ENCODE measurements around the gene RAB28. TPM values are rescaled to one million over a fixed set of nuclear protein-coding genes. Genes with fewer than 3 reads are reported as not detected.

The RAB28 gene
- polyA plus RNA-seq, 1 experiment: 9.6 TPM

GRCh38 chr4:13471400-13471799 is 12.7 kb downstream of the RAB28 start:
- DNase-seq (ENCODE audit: low read depth): no peak
- H3K27me3 ChIP-seq (ENCODE audit: control insufficient read depth, insufficient read depth, low read length): no peaks in the 10 kb centered on the region
- no peak for TF ChIP-seq CTCF (IDR thresholded peaks at IDR 0.05; ENCODE audit: insufficient read depth, low read depth, low read length)
- CTCF ChIA-PET: no interaction called here
- H3K4me3 ChIP-seq (ENCODE audit: low read depth, low read length): no peak overlapping the region
- POLR2A ChIA-PET: no interaction called here
- no peaks in the 10 kb centered on the region for H3K36me3 ChIP-seq (ENCODE audit: control insufficient read depth, insufficient read depth, low read length)

- DNase-seq (ENCODE audit: low read depth): no peak
- Histone ChIP-seq H3K27me3 (ENCODE audit: control insufficient read depth, insufficient read depth, low read length) (no peaks in the 10 kb centered on the region), H3K4me3 (ENCODE audit: low read depth, low read length) (no peak overlapping the region), H3K36me3 (ENCODE audit: control insufficient read depth, insufficient read depth, low read length) (no peaks in the 10 kb centered on the region)
- ChIA-PET POLR2A (no interaction called here), CTCF (no interaction called here)
- TF ChIP-seq CTCF (IDR thresholded peaks at IDR 0.05; ENCODE audit: insufficient read depth, low read depth, low read length): no peak
These were observed 13.8 kb downstream of the RAB28 start for GRCh38 chr4:13470379-13470778.

GRCh38 chr4:13464973-13465372 is 19.2 kb downstream of the RAB28 start:
- no peak for DNase-seq (ENCODE audit: low read depth)
- no peaks in the 10 kb centered on the region for H3K27me3 ChIP-seq (ENCODE audit: control insufficient read depth, insufficient read depth, low read length)
- POLR2A ChIA-PET: no interaction called here
- H3K36me3 ChIP-seq (ENCODE audit: control insufficient read depth, insufficient read depth, low read length): no peaks in the 10 kb centered on the region
- CTCF ChIA-PET: interaction anchor here (1.1 kb wide), 1 partner anchor 603 kb away, joined by 3 read pairs; no protein-coding TSS in a partner anchor
- TF ChIP-seq CTCF (IDR thresholded peaks at IDR 0.05; ENCODE audit: insufficient read depth, low read depth, low read length): no peak
- H3K4me3 ChIP-seq (ENCODE audit: low read depth, low read length): no peak overlapping the region

GRCh38 chr4:13464543-13464942 is 19.6 kb downstream of the RAB28 start:
- no peak for DNase-seq (ENCODE audit: low read depth)
- TF ChIP-seq CTCF (IDR thresholded peaks at IDR 0.05; ENCODE audit: insufficient read depth, low read depth, low read length): no peak
- Histone ChIP-seq H3K27me3 (ENCODE audit: control insufficient read depth, insufficient read depth, low read length) (no peaks in the 10 kb centered on the region), H3K4me3 (ENCODE audit: low read depth, low read length) (no peak overlapping the region), H3K36me3 (ENCODE audit: control insufficient read depth, insufficient read depth, low read length) (no peaks in the 10 kb centered on the region)
- POLR2A ChIA-PET: no interaction called here
- CTCF ChIA-PET: no interaction called here

GRCh38 chr4:13461191-13461905 is 22.8 kb downstream of the RAB28 start:
- H3K36me3 ChIP-seq (ENCODE audit: control insufficient read depth, insufficient read depth, low read length): no peaks in the 10 kb centered on the region
- DNase-seq (ENCODE audit: low read depth): no peak
- H3K4me3 ChIP-seq (ENCODE audit: low read depth, low read length): no peak overlapping the region
- H3K27me3 ChIP-seq (ENCODE audit: control insufficient read depth, insufficient read depth, low read length): no peaks in the 10 kb centered on the region
- no peak for TF ChIP-seq CTCF (IDR thresholded peaks at IDR 0.05; ENCODE audit: insufficient read depth, low read depth, low read length)
- POLR2A ChIA-PET: no interaction called here
- CTCF ChIA-PET: no interaction called here

All from BJ (cell line).